SU-DHL-6 (cell line): ENCODE results near the gene XIRP2.

Experiments used
- CTCF ChIP-seq: fragments of 200-600 bp; sonication (generic); IDR thresholded peaks from one replicate; pipeline ENCODE4 v1.5.1; 2017; ENCODE audit warnings: antibody characterized with exemption, mild to moderate bottlenecking, low read length, moderate library complexity; ENCODE audit not compliant: insufficient read depth, poor library complexity, severe bottlenecking
- EZH2phosphoT487 ChIP-seq: fragments of 200-600 bp; sonication (generic), shearing (Covaris generic); conservative IDR thresholded peaks from 2 replicates; pipeline ENCODE4 v1.6.1; 2018; ENCODE audit warnings: mild to moderate bottlenecking, antibody characterized with exemption, low read length, moderate library complexity, mixed read lengths

GRCh38 chr2:167013227-167013626 lies 124.9 kb downstream of the XIRP2 start:
- no peak for TF ChIP-seq CTCF
- TF ChIP-seq EZH2phosphoT487, result no peak
